SU-DHL-6 (cell line): ENCODE measurements around the gene ESRRA.

Source experiments
- H2AFZ ChIP-seq: fragments of 200-600 bp; sonication (generic); 2 replicates; pipeline ENCODE4 v1.6.1; 2014; ENCODE audit warnings: low read depth, mild to moderate bottlenecking, moderate library complexity, mixed read lengths, antibody characterized with exemption, low read length; ENCODE audit not compliant: severe bottlenecking
- H3F3A ChIP-seq: fragments of 200-600 bp; shearing (Covaris generic); 2 replicates; pipeline ENCODE4 v1.6.0; 2016; ENCODE audit warnings: antibody characterized with exemption, mild to moderate bottlenecking; ENCODE audit not compliant: insufficient read depth
- H3K27ac ChIP-seq: fragments of 200-600 bp; sonication (generic); 2 replicates; pipeline ENCODE4 v1.5.1; 2016; ENCODE audit warnings: low read depth, mild to moderate bottlenecking, low read length, moderate library complexity, mixed read lengths
- H3K27me3 ChIP-seq: fragments of 200-600 bp; sonication (generic), shearing (Covaris generic); 2 replicates; pipeline ENCODE4 v1.6.0; 2014; ENCODE audit warnings: mild to moderate bottlenecking, low read length
- H3K36me3 ChIP-seq: fragments of 200-600 bp; sonication (generic); 2 replicates; pipeline ENCODE4 v1.6.1; 2014; ENCODE audit warnings: mild to moderate bottlenecking, low read length, mixed read lengths
- H3K4me2 ChIP-seq: fragments of 300-600, 200-600 bp; shearing (Covaris generic), sonication (generic); 2 replicates; pipeline ENCODE4 v1.6.0; 2014; ENCODE audit warnings: low read length, low read depth, mild to moderate bottlenecking; ENCODE audit not compliant: poor library complexity, severe bottlenecking
- H3K4me3 ChIP-seq: fragments of 200-600 bp; sonication (generic); 2 replicates; pipeline ENCODE4 v1.5.1; 2014; ENCODE audit warnings: antibody characterized with exemption, low read length, mild to moderate bottlenecking, mixed read lengths; ENCODE audit not compliant: insufficient read depth, poor library complexity, severe bottlenecking
- H3K79me2 ChIP-seq: fragments of 200-600 bp; sonication (generic); 2 replicates; pipeline ENCODE4 v1.6.1; 2014; ENCODE audit warnings: mild to moderate bottlenecking, low read length, moderate library complexity; ENCODE audit not compliant: insufficient read depth
- H3K9ac ChIP-seq: fragments of 200-600 bp; sonication (generic); 2 replicates; pipeline ENCODE4 v1.7.0; 2014; ENCODE audit warnings: mild to moderate bottlenecking, low read length
- H3K9me2 ChIP-seq: fragments of 200-600 bp; sonication (generic); replicated peaks from 2 replicates; pipeline ENCODE4 v1.6.1; 2014; ENCODE audit warnings: low read length; ENCODE audit not compliant: insufficient read depth
- H3K9me3 ChIP-seq: fragments of 200-600 bp; sonication (generic); 2 replicates; pipeline ENCODE4 v1.6.1; 2014; ENCODE audit warnings: low read length, mixed read lengths; ENCODE audit not compliant: insufficient read depth
- H4K20me1 ChIP-seq: fragments of 200-600 bp; sonication (generic); 2 replicates; pipeline ENCODE4 v1.6.1; 2014; ENCODE audit warnings: low read depth, mild to moderate bottlenecking, antibody characterized with exemption, low read length, moderate library complexity, mixed read lengths
- CTCF ChIP-seq: fragments of 200-600 bp; sonication (generic); IDR thresholded peaks from one replicate; pipeline ENCODE4 v1.5.1; 2017; ENCODE audit warnings: antibody characterized with exemption, mild to moderate bottlenecking, low read length, moderate library complexity; ENCODE audit not compliant: insufficient read depth, poor library complexity, severe bottlenecking
- EZH2phosphoT487 ChIP-seq: fragments of 200-600 bp; sonication (generic), shearing (Covaris generic); conservative IDR thresholded peaks from 2 replicates; pipeline ENCODE4 v1.6.1; 2018; ENCODE audit warnings: mild to moderate bottlenecking, antibody characterized with exemption, low read length, moderate library complexity, mixed read lengths

Gene ESRRA

DNA sequence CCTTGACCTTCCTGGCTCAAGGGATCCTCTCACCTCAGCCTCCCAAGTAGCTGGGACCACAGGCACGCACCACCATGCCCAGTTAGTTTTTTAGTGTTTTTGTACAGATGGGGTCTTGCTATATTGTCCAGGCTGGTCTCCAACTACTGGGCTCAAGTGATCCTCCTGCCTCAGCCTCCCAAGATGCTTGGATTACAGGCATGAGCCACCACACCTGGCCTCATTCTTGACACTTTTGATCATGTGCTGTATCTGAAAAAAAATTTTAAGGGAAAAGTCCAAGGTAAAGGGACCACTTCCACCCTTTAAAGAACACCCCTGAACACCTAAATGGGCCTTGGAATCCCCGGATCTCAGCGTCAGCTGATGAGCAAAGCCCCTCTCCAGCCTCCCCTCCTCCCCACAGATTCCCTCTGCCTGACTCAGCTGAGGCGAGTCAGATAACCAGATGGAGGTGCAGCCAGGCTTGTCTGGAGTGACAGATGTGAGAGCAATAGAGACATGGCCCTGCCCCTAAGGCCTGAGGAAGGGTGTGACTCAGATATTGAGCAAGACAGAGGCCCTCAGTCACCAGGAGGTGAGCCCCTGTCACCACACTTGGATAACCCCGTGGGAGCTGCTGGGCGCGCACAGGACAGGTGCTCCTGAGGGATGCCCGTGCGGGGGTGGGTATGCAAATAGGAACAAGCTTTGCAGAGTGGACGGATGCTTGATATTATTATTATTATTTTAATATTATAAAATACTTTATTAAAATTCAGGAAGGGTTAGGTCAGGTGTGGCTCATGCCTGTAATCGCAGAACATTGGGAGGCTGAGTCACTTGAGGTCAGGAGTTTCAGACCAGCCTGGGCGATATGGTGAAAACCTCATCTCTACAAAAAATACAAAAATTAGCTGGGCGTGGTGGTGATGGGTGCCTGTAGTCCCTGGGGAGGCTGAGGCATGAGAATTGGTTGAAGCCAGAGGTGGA lies 29.7 kb downstream of the ESRRA start:
- H2AFZ ChIP-seq = no peak overlapping the region
- peak overlapping the region; percentile 11 for H3K4me2 ChIP-seq
- no peak overlapping the region for H3K9ac ChIP-seq
- peak overlapping the region; percentile 37 for H3K27ac ChIP-seq
- H3K36me3 ChIP-seq = no peaks in the 10 kb centered on the region
- no peaks in the 10 kb centered on the region for H4K20me1 ChIP-seq
- H3K4me3 ChIP-seq = no peak overlapping the region
- no peaks in the 10 kb centered on the region for H3K27me3 ChIP-seq
- no peaks in the 10 kb centered on the region for H3K9me2 ChIP-seq
- H3K9me3 ChIP-seq = no peaks in the 10 kb centered on the region
- H3F3A ChIP-seq = peaks cover 15% of the 10 kb centered on the region
- TF ChIP-seq CTCF (no peak), EZH2phosphoT487 (no peak)
- H3K79me2 ChIP-seq = peaks cover 5% of the 10 kb centered on the region; the same call in 1 of the 2 replicates

- Histone ChIP-seq H3K9me2 (no peaks in the 10 kb centered on the region), H3K4me2 (peak overlapping the region; percentile 6), H3F3A (peaks cover 15% of the 10 kb centered on the region), H3K36me3 (no peaks in the 10 kb centered on the region), H4K20me1 (no peaks in the 10 kb centered on the region), H3K9ac (no peak overlapping the region), H3K4me3 (no peak overlapping the region), H3K27me3 (no peaks in the 10 kb centered on the region), H3K9me3 (no peaks in the 10 kb centered on the region), H2AFZ (no peak overlapping the region), H3K27ac (peak overlapping the region; percentile 34; the same call in 1 of the 2 replicates), H3K79me2 (peaks cover 5% of the 10 kb centered on the region; the same call in 1 of the 2 replicates)
- TF ChIP-seq EZH2phosphoT487 (no peak), CTCF (no peak)
Observed at GRCh38 chr11:64337538-64338249, 32.4 kb downstream of the ESRRA start.

GRCh38 chr11:64338716-64339115 lies 33.4 kb downstream of the ESRRA start:
- H3F3A ChIP-seq = peaks cover 15% of the 10 kb centered on the region
- H3K27me3 ChIP-seq = no peaks in the 10 kb centered on the region
- H4K20me1 ChIP-seq = no peaks in the 10 kb centered on the region
- H3K4me3 ChIP-seq = no peak overlapping the region
- H3K36me3 ChIP-seq = no peaks in the 10 kb centered on the region
- no peaks in the 10 kb centered on the region for H3K9me2 ChIP-seq
- H2AFZ ChIP-seq = no peak overlapping the region
- TF ChIP-seq CTCF = no peak
- peak overlapping the region; percentile 89 for H3K4me2 ChIP-seq
- H3K79me2 ChIP-seq = peaks cover 5% of the 10 kb centered on the region; the same call in 1 of the 2 replicates
- peak overlapping the region; percentile 70 for H3K9ac ChIP-seq
- no peaks in the 10 kb centered on the region for H3K9me3 ChIP-seq
- H3K27ac ChIP-seq = peak overlapping the region; percentile 92
